ENCODE data around the gene RPS25. TPM values are rescaled to one million over a fixed set of nuclear protein-coding genes. Genes with fewer than 3 reads are reported as not detected.
"Not testable (repeated sequence)": the region's sequence is repeated elsewhere in the genome, so short reads cannot be mapped to it uniquely, and the experiment has no call there.

The RPS25 gene
- total RNA-seq, 6 donors from 2014 or later, result 253 to 1,288 (median 830) TPM

- ATAC-seq (ENCODE audit: low FRiP score in 2 of 2) (no peak), DNase-seq (no peak)
- 35 to 58% methylated on average over 2 of the region's 2 CpGs for WGBS, 2 donors
- Histone ChIP-seq H3K9me3 (no peaks in the 10 kb centered on the region), H3K27ac (peak overlapping the region in 3 of 4 donors; percentile 93 to 97 (median 93)), H3K4me3 (peak overlapping the region in 2 of 4 donors; percentile 84 to 97), H3K27me3 (no peaks in the 10 kb centered on the region), H3K4me1 (peaks cover 39 to 47% (median 45%) of the 10 kb centered on the region in 4 donors), H3K36me3 (peaks cover 11 to 62% (median 31%) of the 10 kb centered on the region in 4 donors)
- TF ChIP-seq POLR2A (IDR thresholded peaks at IDR 0.05) (no peak), POLR2AphosphoS5 (IDR thresholded peaks at IDR 0.05) (no peak), CTCF (IDR thresholded peaks at IDR 0.05) (no peak), EP300 (IDR thresholded peaks at IDR 0.05) (no peak)
These were observed 1.9 kb upstream of the RPS25 start for GRCh38 chr11:119019996-119020395.

- DNase-seq; ATAC-seq (ENCODE audit: low FRiP score in 2 of 2); H3K27me3 ChIP-seq; H3K9me3 ChIP-seq: not testable (repeated sequence)
- H3K27ac ChIP-seq, result peak overlapping the region; percentile 93 to 100 (median 95)
- peaks cover 39 to 42% (median 39%) of the 10 kb centered on the region in 4 donors for H3K4me1 ChIP-seq
- WGBS, 2 donors, result 3 to 5% methylated on average over 10 of the region's 10 CpGs
- H3K36me3 ChIP-seq, result peaks cover 21 to 60% (median 42%) of the 10 kb centered on the region in 4 donors
- H3K4me3 ChIP-seq, result peak overlapping the region; percentile 75 to 97 (median 82)
These were observed 766 bp downstream of the RPS25 start for GRCh38 chr11:119017377-119017776.

- H3K4me3 ChIP-seq, result peak overlapping the region in 1 of 4 donors; percentile 84
- H3K4me1 ChIP-seq, result peaks cover 35 to 39% (median 38%) of the 10 kb centered on the region in 4 donors
- H3K9me3 ChIP-seq, result no peaks in the 10 kb centered on the region
- 77 to 82% methylated on average over 13 to 14 of the region's 14 CpGs for WGBS, 2 donors
- no peaks in the 10 kb centered on the region for H3K27me3 ChIP-seq
- TF ChIP-seq POLR2AphosphoS5 (IDR thresholded peaks at IDR 0.05) (no peak), CTCF (IDR thresholded peaks at IDR 0.05) (no peak), EP300 (IDR thresholded peaks at IDR 0.05) (no peak), POLR2A (IDR thresholded peaks at IDR 0.05) (no peak)
- DNase-seq (no peak), ATAC-seq (ENCODE audit: low FRiP score in 2 of 2) (no peak)
- H3K27ac ChIP-seq, result peak overlapping the region in 2 of 4 donors; percentile 93 to 97
- H3K36me3 ChIP-seq, result peaks cover 21 to 60% (median 42%) of the 10 kb centered on the region in 4 donors
These were observed 1.7 kb downstream of the RPS25 start for GRCh38 chr11:119016216-119017009.

GRCh38 chr11:119015054-119015611, 3.0 kb downstream of the RPS25 start:
- Histone ChIP-seq H3K4me3 (no peak overlapping the region), H3K4me1 (peaks cover 25 to 29% (median 26%) of the 10 kb centered on the region in 4 donors), H3K36me3 (peaks cover 21 to 67% (median 50%) of the 10 kb centered on the region in 4 donors), H3K27me3 (no peaks in the 10 kb centered on the region), H3K9me3 (no peaks in the 10 kb centered on the region), H3K27ac (no peak overlapping the region)
- TF ChIP-seq POLR2AphosphoS5 (IDR thresholded peaks at IDR 0.05) (no peak), EP300 (IDR thresholded peaks at IDR 0.05) (no peak)
- WGBS, 2 donors, result 72 to 74% methylated on average over 8 of the region's 8 CpGs
- DNase-seq (no peak), ATAC-seq (ENCODE audit: low FRiP score in 2 of 2) (no peak)

GRCh38 chr11:119014209-119014924, 3.8 kb downstream of the RPS25 start:
- TF ChIP-seq CTCF (IDR thresholded peaks at IDR 0.05), result no peak
- no peak for TF ChIP-seq POLR2A (IDR thresholded peaks at IDR 0.05)
- TF ChIP-seq EP300 (IDR thresholded peaks at IDR 0.05), result no peak
- no peak for TF ChIP-seq POLR2AphosphoS5 (IDR thresholded peaks at IDR 0.05)
- no peaks in the 10 kb centered on the region for H3K27me3 ChIP-seq
- no peaks in the 10 kb centered on the region for H3K9me3 ChIP-seq
- 96% methylated on average over 17 of the region's 17 CpGs for WGBS, 2 donors
- no peak for DNase-seq
- no peak overlapping the region for H3K27ac ChIP-seq
- no peak for ATAC-seq (ENCODE audit: low FRiP score in 2 of 2)
- H3K36me3 ChIP-seq, result peaks cover 21 to 75% (median 50%) of the 10 kb centered on the region in 4 donors
- H3K4me3 ChIP-seq, result no peak overlapping the region
- H3K4me1 ChIP-seq, result peaks cover 17 to 21% (median 19%) of the 10 kb centered on the region in 4 donors
